ENCODE measurements around the gene EIF6. TPM values are rescaled to one million over a fixed set of nuclear protein-coding genes. Genes with fewer than 3 reads are reported as not detected.
A peak's percentile ranks its signal among the peaks of the same experiment; 100 is the strongest.

Gene EIF6
- total and polyA plus RNA-seq, 2 of the 8 experiments (the other 6 are each of a cell fraction or from before 2014, with no cell fraction given), result 184 to 319 TPM

- H3K4me2 ChIP-seq (ENCODE audit: insufficient read depth in 1 of 2, low read depth in 2 of 2, low read length in 2 of 2), result no peak overlapping the region
- WGBS, 2 experiments (ENCODE audit: extremely low coverage in 1 of 2, insufficient coverage in 1 of 2, insufficient read length in 1 of 2, insufficient replicate concordance in 2 of 2, low coverage in 1 of 2, low lambda C conversion rate in 2 of 2, missing lambda C conversion rate in 1 of 2), result 79% methylated on average over 6 of the region's 6 CpGs; no CpG with 5 or more reads in 1 of the 2 experiments
- TF ChIP-seq BCL11A (IDR thresholded peaks at IDR 0.05; ENCODE audit: low read depth in 2 of 2, low read length in 2 of 2) (no peak), YY1 (IDR thresholded peaks at IDR 0.05; ENCODE audit: low read depth, low read length) (no peak), CTBP2 (IDR thresholded peaks at IDR 0.05; ENCODE audit: borderline replicate concordance, insufficient read depth, insufficient read length, low read length) (no peak), NANOG (IDR thresholded peaks at IDR 0.05; ENCODE audit: insufficient read depth, low read depth, low read length, poor library complexity, severe bottlenecking) (no peak), KDM4A (IDR thresholded peaks at IDR 0.05; ENCODE audit: low read depth, low read length, severe bottlenecking) (no peak), PHF8 (conservative IDR thresholded peaks at IDR 0.05; ENCODE audit: low read depth, low read length) (no peak), CBX8 (IDR thresholded peaks at IDR 0.05; ENCODE audit: borderline replicate concordance, low read depth, low read length) (no peak), ZNF274 (IDR thresholded peaks at IDR 0.05; ENCODE audit: borderline replicate concordance, extremely low read depth, low read length) (no peak), EGR1 (IDR thresholded peaks at IDR 0.05; ENCODE audit: borderline replicate concordance, low read depth, low read length) (no peak), SIRT6 (IDR thresholded peaks at IDR 0.05; ENCODE audit: low read length) (no peak), RAD21 (IDR thresholded peaks at IDR 0.05 in 1 of 2, conservative IDR thresholded peaks at IDR 0.05 in 1 of 2; ENCODE audit: low read depth in 2 of 2, low read length in 2 of 2) (no peak), E2F6 (IDR thresholded peaks at IDR 0.05) (no peak)
These were observed 24.1 kb downstream of the EIF6 start for GRCh38 chr20:35260426-35260825.

More at GRCh38 chr20:35260426-35260825, 24.1 kb downstream of the EIF6 start:
- H2BK20ac ChIP-seq (ENCODE audit: low read length), result peak overlapping the region; percentile 98
- peak overlapping the region; percentile 81 for H3K18ac ChIP-seq (ENCODE audit: extremely low read depth, low read length)
- H3K9me3 ChIP-seq (ENCODE audit: insufficient read depth in 2 of 2, low read depth in 1 of 2, low read length in 1 of 2), result no peaks in the 10 kb centered on the region
- peak overlapping the region; percentile 32 for H4K5ac ChIP-seq (ENCODE audit: insufficient read length, low read depth, low read length)
- H3K23me2 ChIP-seq (ENCODE audit: low read depth, low read length), result no peaks in the 10 kb centered on the region; the same call in 1 of the 2 replicates
- peak overlapping the region; percentile 86; the same call in 1 of the 2 replicates for H3K27ac ChIP-seq (ENCODE audit: low read depth, low read length)
- no peaks in the 10 kb centered on the region for H4K20me1 ChIP-seq (replicated peaks in 1 of 2; ENCODE audit: control insufficient read depth in 1 of 2, insufficient read depth in 2 of 2, low read length in 2 of 2)
- H3K27me3 ChIP-seq (replicated peaks in 1 of 4; ENCODE audit: control insufficient read depth in 3 of 4, extremely low read depth in 1 of 4, insufficient read depth in 3 of 4, low read length in 3 of 4), result no peaks in the 10 kb centered on the region
- H2BK5ac ChIP-seq (ENCODE audit: low read depth, low read length), result peak overlapping the region; percentile 98
- no peaks in the 10 kb centered on the region for H3K79me1 ChIP-seq (ENCODE audit: low read depth, low read length)
- H2AFZ ChIP-seq (ENCODE audit: low read length), result no peak overlapping the region
- no peak overlapping the region; a peak in 1 of 7 replicates for H3K9ac ChIP-seq (replicated peaks in 1 of 4; ENCODE audit: extremely low read depth in 1 of 4, low read depth in 3 of 4, low read length in 3 of 4)
- peak overlapping the region; percentile 98 for H2BK120ac ChIP-seq (replicated peaks; ENCODE audit: low read depth, low read length)
- H4K8ac ChIP-seq (ENCODE audit: extremely low read depth, insufficient read depth, low read length), result no peak overlapping the region
- no peak overlapping the region for H2BK15ac ChIP-seq (ENCODE audit: low read length)
- peaks cover 0 to 7% (median 0%) of the 10 kb centered on the region in 4 experiments; a peak in 2 of 8 replicates for H3K36me3 ChIP-seq (ENCODE audit: control insufficient read depth in 2 of 4, insufficient read depth in 4 of 4, low read length in 3 of 4)
- DNase-seq (ENCODE audit: low read depth in 1 of 2, low spot score in 2 of 2) (no peak), FAIRE-seq (no peak)
- no peak overlapping the region for H3K14ac ChIP-seq (ENCODE audit: insufficient read length)
- H2AK5ac ChIP-seq (ENCODE audit: low read depth, low read length), result peak overlapping the region; percentile 99
- ChIA-PET POLR2A (ENCODE audit: partially characterized antibody) (interaction anchor here (0.8 to 2.3 kb wide), 10 partner anchors 9 to 39 kb away, joined by 3 to 15 read pairs (median 3); partner anchors contain the start of gene EIF6), CTCF (ENCODE audit: partially characterized antibody) (interaction anchor here (0.6 to 3.0 kb wide), 9 partner anchors 9 to 165 kb away, joined by 3 to 12 read pairs (median 4); partner anchors contain the start of gene EDEM2)
- peak overlapping the region; percentile 99 for H4K91ac ChIP-seq (replicated peaks; ENCODE audit: insufficient read length, low read length)
- H3K23ac ChIP-seq (ENCODE audit: insufficient read length), result no peak overlapping the region
- H3K79me2 ChIP-seq (ENCODE audit: control insufficient read depth in 1 of 2, insufficient read depth in 2 of 2, low read length in 2 of 2), result no peaks in the 10 kb centered on the region
- peak overlapping the region; percentile 58 for H3K4ac ChIP-seq (replicated peaks; ENCODE audit: insufficient read length, low read depth, low read length)
- H2BK12ac ChIP-seq (ENCODE audit: low read depth, low read length), result peak overlapping the region; percentile 97
- H3K56ac ChIP-seq (replicated peaks; ENCODE audit: insufficient read length, low read depth, low read length), result no peak overlapping the region
- H3K4me3 ChIP-seq (ENCODE audit: extremely low read depth in 1 of 4, insufficient read depth in 2 of 4, low read depth in 3 of 4, low read length in 4 of 4), result no peak overlapping the region
- H3K4me1 ChIP-seq (replicated peaks in 1 of 4; ENCODE audit: control insufficient read depth in 3 of 4, insufficient read depth in 4 of 4, low read length in 3 of 4), result peaks cover 16 to 39% (median 30%) of the 10 kb centered on the region in 4 experiments

Measured in H1 (cell line).